Caco-2 (cell line): ENCODE measurements around the gene KANK3. TPM values are rescaled to one million over a fixed set of nuclear protein-coding genes. Genes with fewer than 3 reads are reported as not detected.
"Not testable (repeated sequence)": the region's sequence is repeated elsewhere in the genome, so short reads cannot be mapped to it uniquely, and the experiment has no call there.

Experiments used
- BruUV-seq: library from RNA; stranded (reverse); fragments of 400-500 nt; replicated peaks from 2 replicates; lab custom pipeline; 2021; lab: Mats Ljungman, UMichigan
- CTCF ChIA-PET: fragments of 300-600 bp; sonication (Branson Sonifier 250); formaldehyde crosslinking; loops from one replicate; lab custom pipeline; 2022; ENCODE audit warnings: antibody characterized with exemption; lab: Charles Lee
- POLR2A ChIA-PET: fragments of 300-600 bp; sonication (Branson Sonifier 250); formaldehyde crosslinking; loops from one replicate; lab custom pipeline; 2022; ENCODE audit warnings: antibody characterized with exemption; lab: Charles Lee
- DNase-seq, 2 experiments: peaks; one replicate each; pipeline versions ENCODE4 v3.0.0 to v3.0.0-alpha.2; 2020 to 2022
- H3K27me3 ChIP-seq: replicated peaks from 2 replicates; pipeline ENCODE4 v1.6.0; 2011; ENCODE audit warnings: low read length; ENCODE audit not compliant: control insufficient read depth, insufficient read depth
- H3K36me3 ChIP-seq: 2 replicates; pipeline ENCODE4 v1.5.1; 2011; ENCODE audit warnings: low read length; ENCODE audit not compliant: control insufficient read depth, insufficient read depth
- H3K4me1 ChIP-seq: fragments of 250-450 bp; sonication (Bioruptor Pico); 2 replicates; pipeline ENCODE4 v1.5.1; 2020; ENCODE audit warnings: mild to moderate bottlenecking
- H3K4me3 ChIP-seq: 2 replicates; pipeline ENCODE4 v1.5.1; 2011; ENCODE audit warnings: low read depth, mild to moderate bottlenecking, control low read depth, low read length
- H3K9me3 ChIP-seq: fragments of 250-450 bp; sonication (Bioruptor Pico); 2 replicates; pipeline ENCODE4 v1.5.1; 2020; ENCODE audit warnings: mild to moderate bottlenecking, moderate library complexity
- H3K27ac Mint-ChIP-seq: one replicate; pipeline ENCODE4 v1.8.0; 2022; ENCODE audit warnings: mixed read lengths; ENCODE audit not compliant: unreplicated experiment
- H3K27me3 Mint-ChIP-seq: one replicate; pipeline ENCODE4 v1.8.0; 2022; ENCODE audit warnings: mixed read lengths; ENCODE audit not compliant: insufficient read depth, unreplicated experiment
- H3K36me3 Mint-ChIP-seq: one replicate; pipeline ENCODE4 v1.8.0; 2022; ENCODE audit warnings: mild to moderate bottlenecking, mixed read lengths; ENCODE audit not compliant: insufficient read depth, unreplicated experiment
- H3K4me1 Mint-ChIP-seq: one replicate; pipeline ENCODE4 v1.8.0; 2022; ENCODE audit warnings: low read depth, mixed read lengths; ENCODE audit not compliant: unreplicated experiment
- H3K4me3 Mint-ChIP-seq: one replicate; pipeline ENCODE4 v1.8.0; 2022; ENCODE audit warnings: mild to moderate bottlenecking, moderate library complexity, mixed read lengths; ENCODE audit not compliant: unreplicated experiment
- H3K9me3 Mint-ChIP-seq: one replicate; pipeline ENCODE4 v1.8.0; 2022; ENCODE audit warnings: mixed read lengths; ENCODE audit not compliant: unreplicated experiment
- intact Hi-C: fragments of 100-400 bp; cut with micrococcal nuclease; formaldehyde crosslinking; loops from one replicate; pipeline ENCODE4 v1.10.0; 2022; ENCODE audit not compliant: unreplicated experiment
- total RNA-seq: library from RNA; stranded (reverse); gene quantifications from 2 replicates; pipeline ENCODE4 v1.2.3, GENCODE V29; 2022
- TF ChIP-seq, protein P1 (sequence below), 2 experiments: fragments of 200-600 bp in 1 of 2; IDR thresholded peaks; 1 replicate in 1 of 2; 2 replicates in 1 of 2; pipeline versions ENCODE4 v1.5.1 to v1.8.0; 2011 to 2022; ENCODE audit warnings: antibody characterized with exemption in 1 of 2, control low read depth in 1 of 2, inconsistent platforms in 1 of 2, low read depth in 1 of 2, low read length in 1 of 2, mild to moderate bottlenecking in 1 of 2, moderate library complexity in 1 of 2; ENCODE audit not compliant: insufficient read depth in 1 of 2, severe bottlenecking in 1 of 2, unreplicated experiment in 1 of 2

Gene KANK3
- total RNA-seq, 1 experiment from 2014 or later: 1.1 TPM

DNA sequence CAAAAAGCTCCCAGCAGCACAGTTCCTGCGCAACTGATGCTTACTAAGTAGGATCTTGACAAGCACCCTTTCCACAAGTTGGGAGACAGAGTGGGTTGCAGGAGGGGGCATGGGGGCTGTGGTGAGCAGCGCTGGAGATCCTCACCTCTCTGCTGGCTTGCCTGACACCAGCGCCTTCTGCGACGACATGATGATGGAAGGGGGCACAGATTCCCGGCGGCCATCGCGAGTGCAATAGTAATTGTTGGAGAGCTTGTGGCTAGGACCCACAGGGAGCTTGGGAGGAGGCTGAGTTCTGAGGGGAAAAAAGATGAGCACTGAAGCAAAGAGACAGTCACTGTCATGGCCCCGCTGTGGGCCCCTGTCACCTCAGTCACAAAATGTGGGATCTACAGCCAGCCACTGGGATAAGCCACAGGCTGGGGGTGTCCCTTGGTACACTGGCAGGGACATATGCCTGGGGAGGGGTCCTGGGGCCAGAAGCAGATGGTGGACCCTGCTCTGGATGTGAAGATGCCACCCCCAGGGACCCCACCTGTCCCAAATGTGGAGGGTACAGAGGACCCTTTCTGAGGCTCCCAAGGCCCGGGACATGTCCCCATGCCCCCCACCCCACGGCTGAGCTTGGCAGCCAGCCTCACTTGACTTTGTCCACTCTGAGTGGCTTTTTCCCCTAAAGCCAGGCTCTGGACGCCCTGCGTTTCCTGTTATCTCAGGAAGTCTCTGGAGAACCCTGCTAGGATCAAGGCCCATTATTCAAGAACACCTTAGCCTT lies 26.5 kb downstream of the KANK3 start:
- H3K4me3 Mint-ChIP-seq: no peak overlapping the region

DNA sequence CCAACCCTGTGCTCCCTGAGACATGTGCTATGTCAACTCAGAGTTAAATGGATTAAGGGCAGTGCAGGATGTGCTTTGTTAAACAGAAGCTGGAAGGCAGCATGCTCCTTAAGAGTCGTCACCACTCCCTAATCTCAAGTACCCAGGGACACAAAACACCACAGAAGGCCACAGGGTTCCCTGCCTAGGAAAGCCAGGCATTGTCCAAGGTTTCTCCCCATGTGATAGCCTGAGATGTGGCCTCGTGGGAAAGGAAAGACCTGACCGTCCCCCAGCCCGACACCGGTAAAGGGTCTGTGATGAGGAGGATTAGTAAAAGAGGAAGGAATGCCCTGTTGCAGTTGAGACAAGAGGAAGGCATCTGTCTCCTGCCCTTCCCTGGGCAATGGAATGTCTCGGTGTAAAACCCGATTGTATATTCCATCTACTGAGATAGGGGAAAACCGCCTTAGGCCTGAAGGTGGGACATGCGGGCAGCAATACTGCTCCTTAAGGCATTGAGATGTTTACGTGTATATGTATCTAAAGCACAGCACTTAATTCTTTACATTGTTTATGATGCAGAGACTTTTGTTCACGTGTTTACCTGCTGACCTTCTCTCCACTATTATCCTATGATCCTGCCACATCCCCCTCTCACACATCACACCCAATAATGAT lies 28.0 kb downstream of the KANK3 start:
- H3K27me3 ChIP-seq, DNase-seq, intact Hi-C loops, BruUV-seq, H3K27ac Mint-ChIP-seq, CTCF ChIA-PET, H3K36me3 ChIP-seq, POLR2A ChIA-PET, H3K9me3 Mint-ChIP-seq, H3K27me3 Mint-ChIP-seq, H3K4me3 Mint-ChIP-seq, H3K4me1 Mint-ChIP-seq, H3K4me1 ChIP-seq, H3K4me3 ChIP-seq, H3K9me3 ChIP-seq: not testable (repeated sequence)
- H3K36me3 Mint-ChIP-seq: peaks cover 27% of the 10 kb centered on the region

More for the DNA sequence above, 26.5 kb downstream of the KANK3 start:
- Histone ChIP-seq H3K9me3 (no peaks in the 10 kb centered on the region), H3K4me1 (no peaks in the 10 kb centered on the region), H3K36me3 (no peaks in the 10 kb centered on the region; the same call in 1 of the 2 replicates), H3K4me3 (no peak overlapping the region), H3K27me3 (no peaks in the 10 kb centered on the region)
- Mint-ChIP-seq H3K27me3 (no peaks in the 10 kb centered on the region), H3K36me3 (peaks cover 33% of the 10 kb centered on the region), H3K27ac (no peak overlapping the region), H3K4me1 (peaks cover 7% of the 10 kb centered on the region), H3K9me3 (no peaks in the 10 kb centered on the region)
- ChIA-PET POLR2A (no interaction called here), CTCF (interaction anchor here (0.5 to 0.7 kb wide), 2 partner anchors 41 to 1218 kb away, joined by 3 to 4 read pairs; no protein-coding TSS in a partner anchor)
- no TSS peak for BruUV-seq
- intact Hi-C loops: no loop called here
- no peak for DNase-seq
- TF ChIP-seq, protein P1, sequence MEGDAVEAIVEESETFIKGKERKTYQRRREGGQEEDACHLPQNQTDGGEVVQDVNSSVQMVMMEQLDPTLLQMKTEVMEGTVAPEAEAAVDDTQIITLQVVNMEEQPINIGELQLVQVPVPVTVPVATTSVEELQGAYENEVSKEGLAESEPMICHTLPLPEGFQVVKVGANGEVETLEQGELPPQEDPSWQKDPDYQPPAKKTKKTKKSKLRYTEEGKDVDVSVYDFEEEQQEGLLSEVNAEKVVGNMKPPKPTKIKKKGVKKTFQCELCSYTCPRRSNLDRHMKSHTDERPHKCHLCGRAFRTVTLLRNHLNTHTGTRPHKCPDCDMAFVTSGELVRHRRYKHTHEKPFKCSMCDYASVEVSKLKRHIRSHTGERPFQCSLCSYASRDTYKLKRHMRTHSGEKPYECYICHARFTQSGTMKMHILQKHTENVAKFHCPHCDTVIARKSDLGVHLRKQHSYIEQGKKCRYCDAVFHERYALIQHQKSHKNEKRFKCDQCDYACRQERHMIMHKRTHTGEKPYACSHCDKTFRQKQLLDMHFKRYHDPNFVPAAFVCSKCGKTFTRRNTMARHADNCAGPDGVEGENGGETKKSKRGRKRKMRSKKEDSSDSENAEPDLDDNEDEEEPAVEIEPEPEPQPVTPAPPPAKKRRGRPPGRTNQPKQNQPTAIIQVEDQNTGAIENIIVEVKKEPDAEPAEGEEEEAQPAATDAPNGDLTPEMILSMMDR (IDR thresholded peaks at IDR 0.05; ENCODE audit: insufficient read depth in 1 of 2, low read depth in 1 of 2, low read length in 1 of 2, severe bottlenecking in 1 of 2, unreplicated experiment in 1 of 2): no peak

DNA sequence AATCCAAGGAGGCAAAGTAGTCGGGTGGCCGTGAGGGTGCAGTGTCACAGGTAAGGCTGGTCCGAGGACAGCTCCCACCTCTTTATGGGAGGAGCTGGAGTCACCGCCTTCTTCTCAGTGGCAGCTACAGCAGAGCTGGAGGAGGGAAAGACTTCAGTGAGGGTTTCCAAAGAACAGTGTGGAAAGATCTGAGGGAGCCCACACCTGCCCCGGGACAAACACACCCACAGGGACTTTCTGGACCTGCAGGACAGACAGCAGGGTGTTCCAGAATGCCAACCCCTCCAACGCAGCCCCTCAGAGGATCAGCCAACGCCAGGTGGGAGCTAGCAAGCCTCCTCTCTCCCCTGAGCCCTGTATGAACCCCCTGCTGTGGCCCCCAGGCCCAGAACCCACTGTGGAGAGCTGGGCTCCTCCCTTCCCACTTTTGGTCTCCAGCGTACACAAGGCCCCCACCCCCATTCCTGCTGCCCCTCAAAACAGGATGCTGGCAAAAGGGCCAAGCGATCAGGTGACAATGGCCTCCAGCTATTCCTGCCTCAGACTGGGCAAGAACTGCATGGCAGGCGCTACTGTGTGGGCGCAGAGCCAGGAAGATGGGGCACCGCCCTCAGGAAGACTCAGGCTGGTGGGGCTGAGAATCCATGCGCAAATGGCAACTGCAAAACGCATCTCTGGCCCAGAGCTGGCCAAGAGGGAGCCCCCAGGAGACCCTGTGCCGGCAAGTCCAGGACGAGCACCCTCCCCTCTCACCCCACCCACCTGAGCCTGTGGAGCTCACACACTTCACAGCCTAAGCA lies 31.4 kb downstream of the KANK3 start:
- H3K9me3 ChIP-seq: no peaks in the 10 kb centered on the region
- TF ChIP-seq, protein P1 (IDR thresholded peaks at IDR 0.05; ENCODE audit: insufficient read depth in 1 of 2, low read depth in 1 of 2, low read length in 1 of 2, severe bottlenecking in 1 of 2, unreplicated experiment in 1 of 2): no peak
- no peak overlapping the region for H3K4me3 Mint-ChIP-seq
- peaks cover 2% of the 10 kb centered on the region for H3K36me3 ChIP-seq
- ChIA-PET CTCF (no interaction called here), POLR2A (no interaction called here)
- H3K9me3 Mint-ChIP-seq: no peaks in the 10 kb centered on the region
- no peak overlapping the region for H3K4me3 ChIP-seq
- H3K4me1 ChIP-seq: no peaks in the 10 kb centered on the region
- peak in 1 of 2 experiments; percentile 22 for DNase-seq
- intact Hi-C loops: no loop called here
- no TSS peak for BruUV-seq
- no peaks in the 10 kb centered on the region for H3K27me3 ChIP-seq
- no peaks in the 10 kb centered on the region for H3K27me3 Mint-ChIP-seq
- peaks cover 5% of the 10 kb centered on the region for H3K4me1 Mint-ChIP-seq
- H3K36me3 Mint-ChIP-seq: peaks cover 44% of the 10 kb centered on the region
- H3K27ac Mint-ChIP-seq: no peak overlapping the region
